ENCODE results near the gene MCF2L2.

The MCF2L2 gene

GRCh38 chr3:183281126-183281797 is 147.2 kb downstream of the MCF2L2 start:
- POLR2A ChIA-PET = no interaction called here
- CTCF ChIA-PET = interaction anchor here (0.7 kb wide), 1 partner anchor 31 kb away, joined by 4 read pairs; no protein-coding TSS in a partner anchor
- H3K4me3 ChIP-seq (ENCODE audit: low read depth, low read length) = no peak overlapping the region
- DNase-seq (ENCODE audit: low read depth, low spot score) = no peak
- no peak for TF ChIP-seq CTCF (IDR thresholded peaks at IDR 0.05; ENCODE audit: insufficient read depth, low read length, missing control alignments)

GRCh38 chr3:183279371-183279770 is 149.0 kb downstream of the MCF2L2 start:
- TF ChIP-seq CTCF (IDR thresholded peaks at IDR 0.05; ENCODE audit: insufficient read depth, low read length, missing control alignments) = no peak

GRCh38 chr3:183278479-183279088 is 149.8 kb downstream of the MCF2L2 start:
- no peak overlapping the region for H3K4me3 ChIP-seq (ENCODE audit: low read depth, low read length)
- DNase-seq (ENCODE audit: low read depth, low spot score) = no peak
- ChIA-PET POLR2A (no interaction called here), CTCF (no interaction called here)
- TF ChIP-seq CTCF (IDR thresholded peaks at IDR 0.05; ENCODE audit: insufficient read depth, low read length, missing control alignments) = no peak

More at GRCh38 chr3:183279371-183279770, 149.0 kb downstream of the MCF2L2 start:
- DNase-seq (ENCODE audit: low read depth, low spot score) = no peak
- POLR2A ChIA-PET = no interaction called here
- H3K4me3 ChIP-seq (ENCODE audit: low read depth, low read length) = no peak overlapping the region
- CTCF ChIA-PET = no interaction called here

GRCh38 chr3:183277260-183277659 is 151.2 kb downstream of the MCF2L2 start:
- H3K4me3 ChIP-seq (ENCODE audit: low read depth, low read length) = no peak overlapping the region
- no peak for DNase-seq (ENCODE audit: low read depth, low spot score)
- ChIA-PET CTCF (no interaction called here), POLR2A (no interaction called here)
- no peak for TF ChIP-seq CTCF (IDR thresholded peaks at IDR 0.05; ENCODE audit: insufficient read depth, low read length, missing control alignments)

GRCh38 chr3:183275937-183276336 is 152.5 kb downstream of the MCF2L2 start:
- no peak for TF ChIP-seq CTCF (IDR thresholded peaks at IDR 0.05; ENCODE audit: insufficient read depth, low read length, missing control alignments)
- H3K4me3 ChIP-seq (ENCODE audit: low read depth, low read length) = no peak overlapping the region
- no peak for DNase-seq (ENCODE audit: low read depth, low spot score)
- ChIA-PET POLR2A (no interaction called here), CTCF (no interaction called here)

- ChIA-PET POLR2A (no interaction called here), CTCF (no interaction called here)
- H3K4me3 ChIP-seq (ENCODE audit: low read depth, low read length) = no peak overlapping the region
- TF ChIP-seq CTCF (IDR thresholded peaks at IDR 0.05; ENCODE audit: insufficient read depth, low read length, missing control alignments) = no peak
- no peak for DNase-seq (ENCODE audit: low read depth, low spot score)
These were observed 153.0 kb downstream of the MCF2L2 start for GRCh38 chr3:183275418-183275817.
